HEK293 (cell line): ENCODE results near the gene CPNE5.

ENCODE experiments used
- CTCF ChIA-PET: fragments of 350-600 bp; formaldehyde crosslinking; extraction: SDS; loops from one replicate; lab custom pipeline; 2021; ENCODE audit warnings: antibody characterized with exemption; lab: Yijun Ruan, JAX
- POLR2A ChIA-PET: fragments of 300-600 bp; formaldehyde crosslinking; extraction: SDS; loops from one replicate; lab custom pipeline; 2020; ENCODE audit warnings: antibody characterized with exemption, inconsistent platforms; lab: Yijun Ruan, JAX
- H3K27ac ChIP-seq: fragments of 200-500 bp; sonication (Bioruptor generic); 2 replicates; pipeline ENCODE4 v1.5.1; 2014; ENCODE audit warnings: low read depth, low read length, control low read depth, inconsistent platforms; ENCODE audit errors: extremely low read depth
- H3K36me3 ChIP-seq, 2 experiments: fragments of 200-500 bp in 1 of 2; sonication (Bioruptor generic) in 1 of 2; 1 replicate in 1 of 2; 2 replicates in 1 of 2; pipeline ENCODE4 v1.5.1; 2014 to 2017; ENCODE audit warnings: inconsistent platforms in 2 of 2, low read length in 2 of 2; ENCODE audit not compliant: control insufficient read depth in 2 of 2, insufficient read depth in 1 of 2
- H3K4me1 ChIP-seq: fragments of 200-500 bp; sonication (Bioruptor generic); 2 replicates; pipeline ENCODE4 v1.5.1; 2014; ENCODE audit warnings: mild to moderate bottlenecking, low read length, inconsistent platforms; ENCODE audit not compliant: control insufficient read depth, insufficient read depth
- H3K4me3 ChIP-seq: 2 replicates; pipeline ENCODE4 v1.5.1; 2011; ENCODE audit warnings: low read depth, mild to moderate bottlenecking, control low read depth, low read length, moderate library complexity
- H3K9me3 ChIP-seq: fragments of 200-500 bp; sonication (Bioruptor generic); 2 replicates; pipeline ENCODE4 v1.5.1; 2014; ENCODE audit warnings: low read depth, low read length, inconsistent platforms; ENCODE audit not compliant: control insufficient read depth, insufficient read depth
- AEBP2 ChIP-seq: fragments of 450-650 bp; formaldehyde crosslinking; IDR thresholded peaks from 2 replicates; pipeline ENCODE4 v1.5.1; 2016; ENCODE audit warnings: missing biosample characterization, missing genetic modification characterization, borderline replicate concordance
- BCL11A ChIP-seq: fragments of 450-650 bp; formaldehyde crosslinking; IDR thresholded peaks from 2 replicates; pipeline ENCODE4 v1.5.1; 2016; ENCODE audit warnings: low read depth, missing biosample characterization, missing genetic modification characterization
- KLF7 ChIP-seq: fragments of 450-650 bp; formaldehyde crosslinking; IDR thresholded peaks from 2 replicates; pipeline ENCODE4 v1.5.1; 2016; ENCODE audit warnings: missing biosample characterization, missing genetic modification characterization, borderline replicate concordance
- MYNN ChIP-seq: fragments of 450-650 bp; formaldehyde crosslinking; IDR thresholded peaks from 2 replicates; pipeline ENCODE4 v1.5.1; 2016; ENCODE audit warnings: missing biosample characterization, missing genetic modification characterization, borderline replicate concordance
- PATZ1 ChIP-seq: fragments of 450-650 bp; formaldehyde crosslinking; IDR thresholded peaks from 2 replicates; pipeline ENCODE4 v1.5.1; 2016; ENCODE audit warnings: missing biosample characterization, missing genetic modification characterization
- SP7 ChIP-seq: fragments of 450-650 bp; formaldehyde crosslinking; IDR thresholded peaks from 2 replicates; pipeline ENCODE4 v1.5.1; 2016; ENCODE audit warnings: missing biosample characterization, missing genetic modification characterization
- ZBTB7A ChIP-seq: fragments of 450-650 bp; formaldehyde crosslinking; IDR thresholded peaks from 2 replicates; pipeline ENCODE4 v1.5.1; 2016; ENCODE audit warnings: low read depth, missing biosample characterization, missing genetic modification characterization
- ZFP37 ChIP-seq: fragments of 450-650 bp; formaldehyde crosslinking; IDR thresholded peaks from 2 replicates; pipeline ENCODE4 v1.5.1; 2016; ENCODE audit warnings: missing biosample characterization, missing genetic modification characterization
- ZNF10 ChIP-seq: fragments of 450-650 bp; formaldehyde crosslinking; IDR thresholded peaks from 2 replicates; pipeline ENCODE4 v1.5.1; 2017; ENCODE audit warnings: missing biosample characterization, missing genetic modification characterization
- ZNF248 ChIP-seq: fragments of 450-650 bp; formaldehyde crosslinking; IDR thresholded peaks from 2 replicates; pipeline ENCODE4 v1.5.1; 2017; ENCODE audit warnings: missing biosample characterization, missing genetic modification characterization
- ZNF391 ChIP-seq: fragments of 450-650 bp; formaldehyde crosslinking; IDR thresholded peaks from 2 replicates; pipeline ENCODE4 v1.5.1; 2016; ENCODE audit warnings: low read depth, missing biosample characterization, missing genetic modification characterization, borderline replicate concordance
- ZNF398 ChIP-seq: fragments of 450-650 bp; formaldehyde crosslinking; IDR thresholded peaks from 2 replicates; pipeline ENCODE4 v1.5.1; 2017; ENCODE audit warnings: missing biosample characterization, missing genetic modification characterization
- ZNF416 ChIP-seq: fragments of 450-650 bp; formaldehyde crosslinking; IDR thresholded peaks from 2 replicates; pipeline ENCODE4 v1.5.1; 2016; ENCODE audit warnings: missing biosample characterization, missing genetic modification characterization
- ZNF529 ChIP-seq: fragments of 450-650 bp; formaldehyde crosslinking; IDR thresholded peaks from 2 replicates; pipeline ENCODE4 v1.5.1; 2017; ENCODE audit warnings: missing genetic modification characterization, missing biosample characterization; ENCODE audit not compliant: insufficient replicate concordance
- ZNF670 ChIP-seq: fragments of 450-650 bp; formaldehyde crosslinking; IDR thresholded peaks from 2 replicates; pipeline ENCODE4 v1.5.1; 2016; ENCODE audit warnings: missing biosample characterization, missing genetic modification characterization, low read depth
- ZNF707 ChIP-seq: fragments of 450-650 bp; formaldehyde crosslinking; IDR thresholded peaks from 2 replicates; pipeline ENCODE4 v1.5.1; 2016; ENCODE audit warnings: missing biosample characterization, missing genetic modification characterization
- ZNF791 ChIP-seq: fragments of 450-650 bp; formaldehyde crosslinking; IDR thresholded peaks from 2 replicates; pipeline ENCODE4 v1.5.1; 2016; ENCODE audit warnings: missing biosample characterization, missing genetic modification characterization

The CPNE5 gene

GRCh38 chr6:36844232-36845170 is 5.3 kb upstream of the CPNE5 start:
- CTCF ChIA-PET, result interaction anchor here (0.6 to 11.0 kb wide), 5 partner anchors 9 to 379 kb away, joined by 3 to 298 read pairs (median 4); no protein-coding TSS in a partner anchor
- Histone ChIP-seq H3K4me3 (no peak overlapping the region), H3K27ac (no peak overlapping the region), H3K4me1 (no peaks in the 10 kb centered on the region; the same call in 1 of the 2 replicates), H3K9me3 (no peaks in the 10 kb centered on the region)
- POLR2A ChIA-PET, result no interaction called here
- TF ChIP-seq SP7 (no peak), ZNF670 (tag by site-specific recombination) (no peak), ZNF529 (no peak), ZNF791 (tag by site-specific recombination) (no peak), ZNF10 (tag by site-specific recombination) (no peak), MYNN (tag by site-specific recombination) (no peak)
- TF ChIP-seq, all 188 proteins: peak for 0
- no peaks in the 10 kb centered on the region for H3K36me3 ChIP-seq

GRCh38 chr6:36843170-36843569 is 3.9 kb upstream of the CPNE5 start:
- Histone ChIP-seq H3K27ac (no peak overlapping the region), H3K9me3 (no peaks in the 10 kb centered on the region), H3K4me1 (no peaks in the 10 kb centered on the region), H3K36me3 (no peaks in the 10 kb centered on the region), H3K4me3 (no peak overlapping the region)
- ChIA-PET CTCF (interaction anchor here (11.0 kb wide), 1 partner anchor 74 kb away, joined by 298 read pairs; no protein-coding TSS in a partner anchor), POLR2A (no interaction called here)
- TF ChIP-seq ZNF670 (tag by site-specific recombination), result no peak
- no peak for TF ChIP-seq KLF7 (tag by site-specific recombination)
- no peak for TF ChIP-seq AEBP2
- no peak for TF ChIP-seq ZNF248 (tag by site-specific recombination)
- no peak for TF ChIP-seq ZBTB7A (tag by site-specific recombination)
- no peak for TF ChIP-seq ZNF398 (tag by site-specific recombination)
- TF ChIP-seq ZNF416, result no peak
- TF ChIP-seq ZNF707 (tag by site-specific recombination), result no peak
- no peak for TF ChIP-seq ZFP37 (tag by site-specific recombination)
- no peak for TF ChIP-seq ZNF391 (tag by site-specific recombination)
- TF ChIP-seq PATZ1 (tag by site-specific recombination), result no peak
- no peak for TF ChIP-seq BCL11A
